ENCODE results near the gene TAF5L.

TAF5L gene

GRCh38 chr1:229650045-229650444 lies 24.1 kb upstream of the TAF5L start:
- Mint-ChIP-seq H3K27ac (no peak overlapping the region), H3K9me3 (no peaks in the 10 kb centered on the region), H3K4me3 (no peak overlapping the region), H3K4me1 (no peaks in the 10 kb centered on the region), H3K36me3 (ENCODE audit: low read depth) (peaks cover 43% of the 10 kb centered on the region), H3K27me3 (ENCODE audit: low read depth) (no peaks in the 10 kb centered on the region)
- no peak for TF ChIP-seq CTCF (IDR thresholded peaks at IDR 0.05; ENCODE audit: unreplicated experiment in 3 of 3)

- Mint-ChIP-seq H3K36me3 (ENCODE audit: low read depth) (peaks cover 37% of the 10 kb centered on the region), H3K27ac (no peak overlapping the region), H3K4me3 (no peak overlapping the region), H3K4me1 (no peaks in the 10 kb centered on the region), H3K9me3 (no peaks in the 10 kb centered on the region), H3K27me3 (ENCODE audit: low read depth) (no peaks in the 10 kb centered on the region)
- no peak for TF ChIP-seq CTCF (IDR thresholded peaks at IDR 0.05; ENCODE audit: unreplicated experiment in 3 of 3)
Observed at GRCh38 chr1:229648406-229648805, 22.5 kb upstream of the TAF5L start.

- Mint-ChIP-seq H3K9me3 (no peaks in the 10 kb centered on the region), H3K36me3 (ENCODE audit: low read depth) (peaks cover 34% of the 10 kb centered on the region), H3K4me1 (no peaks in the 10 kb centered on the region), H3K27ac (no peak overlapping the region), H3K4me3 (no peak overlapping the region), H3K27me3 (ENCODE audit: low read depth) (no peaks in the 10 kb centered on the region)
- TF ChIP-seq CTCF (IDR thresholded peaks at IDR 0.05; ENCODE audit: unreplicated experiment in 3 of 3): no peak
Observed at GRCh38 chr1:229645324-229645993, 19.5 kb upstream of the TAF5L start.

- H3K36me3 Mint-ChIP-seq (ENCODE audit: low read depth): peaks cover 30% of the 10 kb centered on the region
- no peak overlapping the region for H3K27ac Mint-ChIP-seq
- TF ChIP-seq CTCF (IDR thresholded peaks at IDR 0.05; ENCODE audit: unreplicated experiment in 3 of 3): no peak
- no peaks in the 10 kb centered on the region for H3K27me3 Mint-ChIP-seq (ENCODE audit: low read depth)
- H3K9me3 Mint-ChIP-seq: no peaks in the 10 kb centered on the region
- H3K4me3 Mint-ChIP-seq: no peak overlapping the region
- H3K4me1 Mint-ChIP-seq: no peaks in the 10 kb centered on the region
Observed at GRCh38 chr1:229643996-229644745, 18.2 kb upstream of the TAF5L start.

GRCh38 chr1:229642970-229643369 lies 17.0 kb upstream of the TAF5L start:
- H3K4me1 Mint-ChIP-seq: no peaks in the 10 kb centered on the region
- no peaks in the 10 kb centered on the region for H3K27me3 Mint-ChIP-seq (ENCODE audit: low read depth)
- no peaks in the 10 kb centered on the region for H3K9me3 Mint-ChIP-seq
- H3K36me3 Mint-ChIP-seq (ENCODE audit: low read depth): peaks cover 37% of the 10 kb centered on the region
- H3K27ac Mint-ChIP-seq: no peak overlapping the region
- TF ChIP-seq CTCF (IDR thresholded peaks at IDR 0.05; ENCODE audit: unreplicated experiment in 3 of 3): no peak
- no peak overlapping the region for H3K4me3 Mint-ChIP-seq

- Mint-ChIP-seq H3K4me1 (no peaks in the 10 kb centered on the region), H3K36me3 (ENCODE audit: low read depth) (peaks cover 40% of the 10 kb centered on the region), H3K9me3 (no peaks in the 10 kb centered on the region), H3K27me3 (ENCODE audit: low read depth) (no peaks in the 10 kb centered on the region), H3K27ac (no peak overlapping the region), H3K4me3 (no peak overlapping the region)
- TF ChIP-seq CTCF (IDR thresholded peaks at IDR 0.05; ENCODE audit: unreplicated experiment in 3 of 3): no peak
Observed at GRCh38 chr1:229642376-229642775, 16.5 kb upstream of the TAF5L start.
